ENCODE data around the gene ADAMTS13.
"Not testable (repeated sequence)": the region's sequence is repeated elsewhere in the genome, so short reads cannot be mapped to it uniquely, and the experiment has no call there.

ADAMTS13 gene

GRCh38 chr9:133391449-133391848 lies 30.7 kb upstream of the ADAMTS13 start:
- FAIRE-seq = not testable (repeated sequence)

DNA sequence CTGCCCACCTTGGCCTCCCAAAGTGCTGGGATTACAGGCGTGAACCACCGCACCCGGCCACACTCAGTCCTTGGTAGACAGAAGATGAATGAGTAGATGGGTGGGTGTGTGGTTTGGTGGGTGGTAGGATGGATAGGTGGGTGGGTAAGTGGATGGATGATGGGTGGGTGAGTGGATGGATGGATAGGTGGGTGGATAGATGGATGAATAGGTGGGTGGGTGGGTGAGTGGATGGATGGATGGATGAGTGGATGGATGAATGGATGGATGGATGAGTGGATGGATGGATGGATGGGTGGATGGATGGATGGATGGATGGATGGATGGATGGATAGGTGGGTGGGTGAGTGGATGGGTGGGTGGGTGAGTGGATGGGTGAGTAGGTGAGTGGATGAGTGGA lies 29.9 kb upstream of the ADAMTS13 start:
- not testable (repeated sequence) for FAIRE-seq; DNase-seq (ENCODE audit: insufficient read length, low spot score)

More at GRCh38 chr9:133391449-133391848, 30.7 kb upstream of the ADAMTS13 start:
- DNase-seq (ENCODE audit: insufficient read length, low spot score) = not testable (repeated sequence)

GRCh38 chr9:133393399-133393798 lies 28.8 kb upstream of the ADAMTS13 start:
- FAIRE-seq = no peak
- DNase-seq (ENCODE audit: insufficient read length, low spot score) = no peak

- no peak for DNase-seq (ENCODE audit: insufficient read length, low spot score)
- no peak for FAIRE-seq
Measured at GRCh38 chr9:133394687-133395271, 27.4 kb upstream of the ADAMTS13 start.

GRCh38 chr9:133396952-133397351 lies 25.2 kb upstream of the ADAMTS13 start:
- FAIRE-seq (no peak), DNase-seq (ENCODE audit: insufficient read length, low spot score) (no peak)

- no peak for DNase-seq (ENCODE audit: insufficient read length, low spot score)
- no peak for FAIRE-seq
Measured at GRCh38 chr9:133397370-133397769, 24.8 kb upstream of the ADAMTS13 start.

DNA sequence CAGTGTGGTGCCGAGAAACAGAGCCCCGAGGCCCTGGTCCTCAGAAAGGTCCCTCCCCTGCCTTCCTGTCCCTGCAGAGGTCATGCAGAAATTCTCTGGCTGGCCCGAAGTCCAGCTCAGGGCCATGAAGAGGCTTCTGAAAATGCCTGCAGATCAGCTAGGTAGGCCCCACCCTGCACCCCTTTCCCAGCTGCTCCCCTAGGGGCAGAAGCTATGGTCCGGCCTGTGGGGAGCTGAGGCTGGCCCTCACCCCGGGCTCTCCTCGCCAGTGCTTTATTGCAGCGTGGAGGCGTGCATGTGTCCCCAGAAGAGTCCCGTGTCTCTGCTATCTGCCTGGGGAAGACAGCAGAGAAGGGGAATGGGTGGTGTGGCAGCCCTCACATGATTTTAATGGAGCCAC lies 24.3 kb upstream of the ADAMTS13 start:
- DNase-seq (ENCODE audit: insufficient read length, low spot score) = no peak
- no peak for FAIRE-seq

DNA sequence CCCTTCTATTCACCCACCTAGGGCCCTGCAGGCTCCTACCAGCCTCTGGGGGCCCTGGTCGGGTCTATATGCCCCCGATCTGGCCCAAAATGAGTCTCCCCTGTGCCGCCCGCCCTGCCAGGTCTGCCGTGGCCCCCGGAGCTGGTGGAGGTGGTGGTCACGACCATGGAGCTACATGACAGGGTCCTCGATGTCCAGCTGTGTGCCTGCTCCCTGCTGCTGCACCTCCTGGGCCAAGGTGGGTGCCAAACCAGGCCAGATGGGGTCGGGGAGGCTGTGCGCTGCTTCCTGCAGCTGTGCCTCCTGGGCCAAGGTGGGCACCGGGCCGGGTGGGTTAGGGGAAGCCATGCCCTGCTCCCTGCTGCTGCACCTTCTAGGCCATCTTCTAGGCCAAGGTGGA lies 21.9 kb upstream of the ADAMTS13 start:
- no peak for FAIRE-seq

DNA sequence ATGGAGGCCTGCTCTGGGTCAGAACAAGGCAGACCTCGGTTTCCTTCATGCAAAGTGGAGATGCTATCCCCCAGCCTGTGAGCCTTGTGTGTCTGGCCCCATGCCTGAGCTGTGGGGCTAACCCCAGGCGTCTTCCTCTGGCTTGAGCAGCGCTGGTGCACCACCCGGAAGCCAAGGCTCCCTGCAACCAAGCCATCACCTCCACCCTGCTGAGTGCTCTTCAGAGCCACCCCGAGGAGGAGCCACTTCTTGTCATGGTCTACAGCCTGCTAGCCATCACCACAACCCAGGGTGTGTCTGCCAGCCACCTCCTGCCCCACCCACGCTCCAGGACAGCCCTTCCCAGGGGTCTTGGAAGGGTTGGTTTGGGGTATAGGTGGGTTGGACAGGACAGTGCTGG lies 20.6 kb upstream of the ADAMTS13 start:
- no peak for DNase-seq (ENCODE audit: insufficient read length, low spot score)
- FAIRE-seq = no peak

More for the DNA sequence above, 21.9 kb upstream of the ADAMTS13 start:
- no peak for DNase-seq (ENCODE audit: insufficient read length, low spot score)

DNA sequence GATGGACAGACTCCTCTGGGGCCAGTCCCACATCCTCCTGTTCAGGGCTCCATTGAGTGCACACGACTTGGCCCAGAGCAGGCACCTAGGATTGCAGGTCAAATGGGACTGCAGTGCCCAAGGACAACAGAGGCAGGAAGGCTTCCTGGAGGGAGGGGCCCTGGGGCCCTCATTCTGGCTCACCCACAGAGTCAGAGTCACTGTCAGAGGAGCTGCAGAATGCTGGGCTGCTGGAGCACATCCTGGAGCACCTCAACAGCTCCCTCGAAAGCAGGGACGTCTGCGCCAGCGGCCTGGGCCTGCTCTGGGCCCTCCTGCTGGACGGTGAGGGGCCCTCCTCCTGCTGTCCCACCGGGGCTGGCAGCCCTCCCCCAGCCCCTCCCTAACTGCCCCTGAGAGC lies 19.5 kb upstream of the ADAMTS13 start:
- no peak for DNase-seq (ENCODE audit: insufficient read length, low spot score)
- no peak for FAIRE-seq

DNA sequence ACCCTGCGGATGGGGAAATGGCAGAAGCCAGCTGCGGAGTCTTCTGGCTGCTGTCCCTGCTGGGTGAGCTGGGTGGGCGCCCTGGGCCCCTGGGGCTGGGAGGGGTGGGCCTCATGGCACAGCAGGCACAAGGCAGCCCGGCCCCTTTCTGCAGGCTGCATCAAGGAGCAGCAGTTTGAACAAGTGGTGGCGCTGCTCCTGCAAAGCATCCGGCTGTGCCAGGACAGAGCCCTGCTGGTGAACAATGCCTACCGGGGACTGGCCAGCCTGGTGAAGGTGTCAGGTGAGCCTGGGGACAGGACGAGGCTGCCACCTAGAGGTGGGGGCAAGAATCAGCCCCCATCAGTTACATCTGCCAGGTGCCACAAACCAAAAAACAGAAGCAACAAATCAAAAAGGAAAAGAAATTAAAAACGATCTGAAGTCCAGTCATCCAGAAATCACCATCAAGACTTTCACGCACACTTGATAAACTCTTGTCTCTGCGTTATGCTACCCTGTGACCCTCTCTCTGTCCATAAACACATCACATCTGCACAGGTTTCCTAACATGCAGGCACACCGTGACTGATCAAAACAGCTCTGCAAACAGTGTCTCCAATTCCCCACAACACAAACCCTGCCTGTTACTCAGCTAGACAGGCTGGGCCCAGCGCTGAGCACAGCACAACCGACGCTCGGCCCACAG lies 18.3 kb upstream of the ADAMTS13 start:
- peak; percentile 23 for DNase-seq (ENCODE audit: insufficient read length, low spot score)
- FAIRE-seq = no peak

DNA sequence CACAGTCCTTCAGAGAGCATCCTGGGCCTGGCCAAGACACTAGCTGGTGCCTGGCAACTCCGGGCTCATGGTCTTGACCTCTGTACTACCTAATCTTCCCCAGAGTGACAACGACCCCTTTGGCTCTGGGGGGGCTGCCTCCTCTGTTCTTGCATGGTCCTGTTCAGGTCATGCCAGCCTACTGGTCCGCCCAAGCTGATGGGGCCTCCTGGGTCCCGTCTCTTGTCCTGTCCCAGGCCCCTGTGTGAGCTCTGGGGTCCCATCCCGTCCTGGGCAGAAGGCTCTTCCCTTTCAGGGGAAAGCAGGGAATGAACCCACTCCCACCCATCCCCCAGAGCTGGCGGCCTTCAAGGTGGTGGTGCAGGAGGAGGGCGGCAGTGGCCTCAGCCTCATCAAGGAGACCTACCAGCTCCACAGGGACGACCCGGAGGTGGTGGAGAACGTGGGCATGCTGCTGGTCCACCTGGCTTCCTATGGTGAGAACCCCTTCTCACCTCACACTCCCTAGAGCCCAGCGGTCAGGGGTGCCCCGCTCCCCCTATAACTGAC lies 17.6 kb upstream of the ADAMTS13 start:
- DNase-seq (ENCODE audit: insufficient read length, low spot score) (no peak), FAIRE-seq (no peak)

- no peak for DNase-seq (ENCODE audit: insufficient read length, low spot score)
- FAIRE-seq = no peak
Measured at GRCh38 chr9:133405508-133406438, 16.4 kb upstream of the ADAMTS13 start.

- FAIRE-seq (peak; percentile 58), DNase-seq (ENCODE audit: insufficient read length, low spot score) (peak; percentile 62)
Measured at GRCh38 chr9:133406480-133407307, 15.5 kb upstream of the ADAMTS13 start.

DNA sequence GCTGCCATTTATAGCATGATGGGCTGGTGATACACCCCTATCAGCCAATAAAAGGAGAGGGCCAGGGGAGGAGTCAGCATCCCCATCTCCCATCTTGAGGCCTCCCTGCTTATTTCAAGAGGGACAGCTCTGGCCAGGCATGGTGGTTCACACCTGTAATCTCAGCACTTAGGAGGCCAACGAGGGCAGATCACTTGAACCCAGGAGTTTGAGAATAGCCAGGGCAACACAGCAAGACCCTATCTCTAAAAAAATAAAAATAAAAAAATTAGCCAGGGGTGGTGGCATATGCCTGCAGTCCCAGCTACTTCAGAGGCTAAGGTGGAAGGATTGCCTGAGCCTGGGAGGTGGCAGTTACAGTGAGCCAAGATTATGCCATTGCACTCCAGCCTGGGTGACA lies 14.1 kb upstream of the ADAMTS13 start:
- FAIRE-seq (no peak), DNase-seq (ENCODE audit: insufficient read length, low spot score) (no peak)

GRCh38 chr9:133415170-133415569 lies 7.0 kb upstream of the ADAMTS13 start:
- DNase-seq (ENCODE audit: insufficient read length, low spot score) (no peak), FAIRE-seq (no peak)

- FAIRE-seq (no peak), DNase-seq (ENCODE audit: insufficient read length, low spot score) (peak; percentile 84)
Measured at GRCh38 chr9:133417541-133418461, 4.4 kb upstream of the ADAMTS13 start, which contains the start of gene REXO4. Gene REXO4, minus strand, starts transcription at chr9:133418010. Its CDS starts 166 bp downstream, at chr9:133417844.

DNA sequence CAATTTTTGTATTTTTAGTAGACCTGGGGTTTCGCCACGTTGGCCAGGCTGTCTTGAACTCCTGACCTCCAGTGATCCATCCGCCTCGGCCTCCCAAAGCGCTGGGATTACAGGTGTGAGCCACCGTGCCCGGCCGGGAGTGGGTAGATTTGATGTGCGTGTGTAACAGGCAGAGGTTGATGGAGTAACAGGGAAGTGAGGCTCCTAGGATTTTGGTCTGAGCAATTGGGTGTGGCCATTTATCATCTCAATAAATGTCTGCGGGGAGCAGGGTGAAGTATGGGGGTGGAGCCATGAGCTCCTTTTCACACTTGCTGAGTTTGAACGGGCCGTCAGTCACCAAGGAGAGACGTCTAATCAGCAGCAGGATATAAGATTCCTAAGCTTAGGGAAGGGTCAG lies 3.2 kb upstream of the ADAMTS13 start:
- FAIRE-seq = no peak

DNA sequence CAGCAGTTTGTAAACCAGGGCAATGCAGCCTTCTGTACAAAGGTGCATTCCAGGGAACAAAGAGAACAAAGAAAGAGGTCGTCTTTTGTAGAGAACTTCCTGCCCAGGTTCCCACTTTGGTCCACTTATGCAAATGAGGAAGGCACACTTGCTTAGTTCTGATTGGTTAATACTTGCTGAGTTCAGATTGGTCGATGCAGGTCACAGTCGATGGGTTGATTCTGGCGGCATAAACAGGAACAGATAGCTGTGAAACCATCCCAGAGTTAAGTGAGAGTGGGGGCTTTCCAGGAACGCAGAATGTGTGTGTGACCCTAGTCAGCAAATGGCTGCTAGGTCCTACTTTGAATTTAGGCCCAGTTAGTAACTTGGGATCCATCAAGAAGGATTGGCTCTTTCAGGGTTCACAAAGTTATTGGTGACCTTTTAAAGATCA lies 1.8 kb upstream of the ADAMTS13 start:
- FAIRE-seq = no peak
- DNase-seq (ENCODE audit: insufficient read length, low spot score) = no peak

More for the DNA sequence above, 3.2 kb upstream of the ADAMTS13 start:
- DNase-seq (ENCODE audit: insufficient read length, low spot score) = no peak

Measured in HTR-8/SVneo (cell line).